Measurements from ENCODE around the gene GOLGA8J. TPM values are rescaled to one million over a fixed set of nuclear protein-coding genes. Genes with fewer than 3 reads are reported as not detected.

Gene GOLGA8J
- total RNA-seq, 1 experiment from 2014 or later: not detected

DNA sequence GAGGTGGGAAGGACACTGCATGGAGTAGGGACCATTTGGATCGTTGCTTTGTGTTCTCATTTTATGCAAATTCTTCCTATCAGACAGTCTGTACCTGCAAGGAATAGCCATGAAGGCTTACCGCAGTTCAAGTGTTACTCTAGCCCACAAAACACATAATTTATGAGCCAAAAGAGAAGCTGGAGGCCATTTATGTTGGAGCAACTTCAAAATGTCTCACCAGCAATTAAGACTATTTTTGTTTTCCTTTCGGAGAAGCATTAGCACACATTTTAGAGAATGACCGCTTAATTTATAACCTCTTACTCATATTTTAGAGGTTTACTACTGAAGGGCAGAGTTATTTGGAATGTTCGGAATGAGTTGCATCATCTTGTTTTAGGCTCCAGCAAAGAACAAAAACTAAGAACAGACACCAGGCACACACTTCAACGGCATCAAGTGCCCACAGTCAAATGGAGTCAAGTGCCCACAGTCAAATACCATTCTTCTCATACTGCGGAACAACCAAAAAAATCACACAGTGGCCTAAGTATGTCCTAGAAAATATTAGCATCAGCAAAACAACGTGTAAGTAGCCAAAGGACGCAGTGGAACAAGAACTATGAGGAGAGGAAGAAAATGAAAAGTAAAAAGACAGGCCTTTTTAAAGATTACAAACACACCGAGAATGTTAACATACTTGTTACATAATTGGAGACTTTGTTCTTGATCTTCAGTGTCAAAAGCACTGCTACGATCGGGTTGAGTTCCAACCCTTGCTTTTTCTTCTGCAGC is 17.5 kb upstream of the GOLGA8J start:
- Histone ChIP-seq H2BK5ac (ENCODE audit: insufficient read length, low read length) (no peak overlapping the region), H4K91ac (ENCODE audit: insufficient read length, low read depth, low read length) (no peak overlapping the region), H2BK120ac (ENCODE audit: low read depth, low read length, poor library complexity, severe bottlenecking) (no peak overlapping the region), H3K14ac (ENCODE audit: insufficient read depth, low read length) (no peak overlapping the region), H3K23me2 (ENCODE audit: insufficient read length, low read depth, low read length, poor library complexity, severe bottlenecking) (no peaks in the 10 kb centered on the region), H4K8ac (replicated peaks; ENCODE audit: insufficient read length, low read depth, low read length) (no peak overlapping the region), H4K20me1 (ENCODE audit: control insufficient read depth, insufficient read depth, insufficient read length) (no peaks in the 10 kb centered on the region), H3K9ac (ENCODE audit: extremely low read depth, insufficient read length, low read length) (no peak overlapping the region), H4K5ac (ENCODE audit: insufficient read length, low read depth, low read length) (no peak overlapping the region), H3K23ac (ENCODE audit: insufficient read length, low read depth, low read length) (no peak overlapping the region), H3T11ph (ENCODE audit: low read length) (no peak overlapping the region), H3K27me3 (ENCODE audit: insufficient read depth, low read length) (no peaks in the 10 kb centered on the region), H3K56ac (ENCODE audit: insufficient read length, low read depth, low read length) (no peak overlapping the region), H3K18ac (ENCODE audit: insufficient read length, low read depth, low read length) (no peak overlapping the region), H3K27ac (ENCODE audit: insufficient read length, low read depth, low read length) (no peak overlapping the region), H2BK20ac (ENCODE audit: low read depth, low read length, poor library complexity, severe bottlenecking) (no peak overlapping the region), H2BK12ac (ENCODE audit: insufficient read length, low read depth, low read length) (no peak overlapping the region), H2AK5ac (ENCODE audit: insufficient read length, low read length) (no peak overlapping the region), H3K4ac (ENCODE audit: low read depth, low read length) (no peak overlapping the region), H3K9me3 (ENCODE audit: control insufficient read depth, low read depth, low read length) (no peaks in the 10 kb centered on the region), H2AFZ (ENCODE audit: low read length) (no peak overlapping the region), H3K79me1 (ENCODE audit: insufficient read depth, low read depth, low read length, poor library complexity, severe bottlenecking) (no peaks in the 10 kb centered on the region), H3K4me2 (ENCODE audit: insufficient read depth, insufficient read length, low read length) (no peak overlapping the region), H3K79me2 (ENCODE audit: insufficient read depth, low read length) (no peaks in the 10 kb centered on the region), H2BK15ac (ENCODE audit: low read depth, low read length) (no peak overlapping the region), H3K4me1 (ENCODE audit: insufficient read depth, low read length) (no peaks in the 10 kb centered on the region; the same call in 1 of the 2 replicates)
- no peak for TF ChIP-seq CTCF (conservative IDR thresholded peaks at IDR 0.05)
- peaks cover 5% of the 10 kb centered on the region for H3K27me3 Mint-ChIP-seq (ENCODE audit: low read depth)
- H3K4me1 Mint-ChIP-seq: no peaks in the 10 kb centered on the region; a peak in 1 of 4 replicates
- no peak overlapping the region for H3K4me3 Mint-ChIP-seq
- DNase-seq: no peak
- no peak overlapping the region for H3K27ac Mint-ChIP-seq
- WGBS (ENCODE audit: extremely low coverage, insufficient read length, low lambda C conversion rate): no CpG with 5 or more reads among the region's 12 CpGs
- no peaks in the 10 kb centered on the region; a peak in 3 of 5 replicates for H3K9me3 Mint-ChIP-seq
- no peaks in the 10 kb centered on the region for H3K36me3 Mint-ChIP-seq (ENCODE audit: insufficient read depth in 1 of 3, low read depth in 3 of 3)
